ENCODE data around the gene ZSCAN20.

DNA sequence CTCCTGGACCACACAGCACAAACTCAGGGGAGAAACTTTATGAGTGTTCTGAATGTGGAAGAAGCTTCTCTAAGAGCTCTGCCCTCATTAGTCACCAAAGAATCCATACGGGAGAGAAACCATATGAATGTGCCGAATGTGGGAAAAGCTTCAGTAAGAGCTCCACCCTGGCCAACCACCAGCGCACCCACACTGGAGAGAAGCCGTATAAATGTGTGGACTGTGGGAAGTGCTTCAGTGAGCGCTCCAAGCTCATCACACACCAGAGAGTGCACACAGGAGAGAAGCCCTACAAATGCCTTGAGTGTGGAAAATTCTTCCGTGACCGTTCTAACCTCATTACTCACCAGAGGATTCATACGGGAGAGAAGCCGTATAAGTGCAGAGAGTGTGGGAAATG lies 22.5 kb downstream of the ZSCAN20 start:
- TF ChIP-seq POLR2A (IDR thresholded peaks at IDR 0.05) = no peak
- TF ChIP-seq, protein P1, sequence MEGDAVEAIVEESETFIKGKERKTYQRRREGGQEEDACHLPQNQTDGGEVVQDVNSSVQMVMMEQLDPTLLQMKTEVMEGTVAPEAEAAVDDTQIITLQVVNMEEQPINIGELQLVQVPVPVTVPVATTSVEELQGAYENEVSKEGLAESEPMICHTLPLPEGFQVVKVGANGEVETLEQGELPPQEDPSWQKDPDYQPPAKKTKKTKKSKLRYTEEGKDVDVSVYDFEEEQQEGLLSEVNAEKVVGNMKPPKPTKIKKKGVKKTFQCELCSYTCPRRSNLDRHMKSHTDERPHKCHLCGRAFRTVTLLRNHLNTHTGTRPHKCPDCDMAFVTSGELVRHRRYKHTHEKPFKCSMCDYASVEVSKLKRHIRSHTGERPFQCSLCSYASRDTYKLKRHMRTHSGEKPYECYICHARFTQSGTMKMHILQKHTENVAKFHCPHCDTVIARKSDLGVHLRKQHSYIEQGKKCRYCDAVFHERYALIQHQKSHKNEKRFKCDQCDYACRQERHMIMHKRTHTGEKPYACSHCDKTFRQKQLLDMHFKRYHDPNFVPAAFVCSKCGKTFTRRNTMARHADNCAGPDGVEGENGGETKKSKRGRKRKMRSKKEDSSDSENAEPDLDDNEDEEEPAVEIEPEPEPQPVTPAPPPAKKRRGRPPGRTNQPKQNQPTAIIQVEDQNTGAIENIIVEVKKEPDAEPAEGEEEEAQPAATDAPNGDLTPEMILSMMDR (IDR thresholded peaks at IDR 0.05) = no peak
